SK-N-DZ (cell line): ENCODE results near the gene MRPL34.
A peak's percentile ranks its signal among the peaks of the same experiment; 100 is the strongest.

Experiments
- DNase-seq: peaks from one replicate; pipeline ENCODE4 v3.0.0-alpha.2; 2015; ENCODE audit warnings: low spot score

MRPL34 gene

GRCh38 chr19:17327654-17328516, 22.2 kb downstream of the MRPL34 start:
- no peak for DNase-seq

GRCh38 chr19:17328517-17329365, 23.1 kb downstream of the MRPL34 start:
- DNase-seq = no peak

- no peak for DNase-seq
These were observed 23.9 kb downstream of the MRPL34 start for GRCh38 chr19:17329366-17330261.

GRCh38 chr19:17330262-17331044, 24.8 kb downstream of the MRPL34 start:
- no peak for DNase-seq

- no peak for DNase-seq
These were observed 25.4 kb downstream of the MRPL34 start for GRCh38 chr19:17331045-17331558.

- DNase-seq = no peak
These were observed 26.6 kb downstream of the MRPL34 start for GRCh38 chr19:17332360-17332676.

GRCh38 chr19:17332677-17333581, 27.3 kb downstream of the MRPL34 start:
- peak; percentile 82 for DNase-seq

- DNase-seq = no peak
These were observed 28.1 kb downstream of the MRPL34 start for GRCh38 chr19:17333611-17334413.

GRCh38 chr19:17334414-17335409, 29.0 kb downstream of the MRPL34 start, which contains the start of gene ANO8:
Gene ANO8, minus strand, starts transcription at chr19:17334855. Its CDS starts 185 bp downstream, at chr19:17334670.
- peak; percentile 97 for DNase-seq

GRCh38 chr19:17335575-17335974, 29.9 kb downstream of the MRPL34 start:
- DNase-seq = no peak

- DNase-seq = peak; percentile 99
These were observed 31.4 kb downstream of the MRPL34 start, which contains the start of gene GTPBP3 for GRCh38 chr19:17336872-17337674. Gene GTPBP3, plus strand, starts transcription at chr19:17337553. Its CDS starts 59 bp downstream, at chr19:17337612.

GRCh38 chr19:17337675-17338432, 32.2 kb downstream of the MRPL34 start:
- no peak for DNase-seq

- no peak for DNase-seq
These were observed 32.9 kb downstream of the MRPL34 start for GRCh38 chr19:17338433-17339078.

GRCh38 chr19:17339088-17339741, 33.5 kb downstream of the MRPL34 start:
- no peak for DNase-seq
